Smooth muscle cell (in vitro differentiated cells): ENCODE results near the gene CHST3. TPM values are rescaled to one million over a fixed set of nuclear protein-coding genes. Genes with fewer than 3 reads are reported as not detected.

Experiments used
- DNase-seq: peaks from one replicate; lab custom pipeline; 2025; ENCODE audit not compliant: unreplicated experiment; lab: John Stamatoyannopoulos, UW
- H2AFZ ChIP-seq: fragments of 200-600 bp; sonication (generic); 2 replicates; pipeline ENCODE4 v1.6.0; 2016; ENCODE audit warnings: antibody characterized with exemption, low read depth, mild to moderate bottlenecking
- H3F3A ChIP-seq: fragments of 200-600 bp; sonication (generic); 2 replicates; pipeline ENCODE4 v1.6.0; 2017; ENCODE audit warnings: antibody characterized with exemption, low read depth
- H3K27ac ChIP-seq: fragments of 200-600 bp; sonication (generic); 2 replicates; pipeline ENCODE4 v1.5.1; 2016; ENCODE audit warnings: low read depth, mild to moderate bottlenecking
- H3K27me3 ChIP-seq: fragments of 200-600 bp; sonication (generic); 2 replicates; pipeline ENCODE4 v1.6.1; 2016; ENCODE audit warnings: low read depth, mild to moderate bottlenecking
- H3K36me3 ChIP-seq: fragments of 200-600 bp; sonication (generic); 2 replicates; pipeline ENCODE4 v1.5.1; 2016; ENCODE audit warnings: low read depth
- H3K4me1 ChIP-seq: fragments of 200-600 bp; sonication (generic); 2 replicates; pipeline ENCODE4 v1.5.1; 2016; ENCODE audit warnings: low read depth
- H3K4me2 ChIP-seq: fragments of 200-600 bp; sonication (generic); 2 replicates; pipeline ENCODE4 v1.6.0; 2016; ENCODE audit warnings: mild to moderate bottlenecking
- H3K4me3 ChIP-seq: fragments of 200-600 bp; sonication (generic); 2 replicates; pipeline ENCODE4 v1.5.1; 2016; ENCODE audit warnings: mild to moderate bottlenecking
- H3K79me2 ChIP-seq: fragments of 200-600 bp; sonication (generic); 2 replicates; pipeline ENCODE4 v1.6.0; 2016; ENCODE audit warnings: low read depth, mild to moderate bottlenecking
- H3K9ac ChIP-seq: fragments of 200-600 bp; sonication (generic); 2 replicates; pipeline ENCODE4 v1.6.0; 2016; ENCODE audit warnings: low read depth
- H3K9me3 ChIP-seq: fragments of 200-600 bp; sonication (generic); replicated peaks from 2 replicates; pipeline ENCODE4 v1.5.1; 2016; ENCODE audit warnings: low read depth
- H4K20me1 ChIP-seq: fragments of 200-600 bp; sonication (generic); 2 replicates; pipeline ENCODE4 v1.6.0; 2016; ENCODE audit warnings: low read depth
- WGBS: methylation state at CpG from one replicate; pipeline ENCODE4 v1.1.7; 2016; ENCODE audit warnings: low lambda C conversion rate; 5-methylcytosine and 5-hydroxymethylcytosine counted together
- polyA plus RNA-seq: library from polyadenylated mRNA; unstranded; fragments of >200 nt; fragmentation: Nextera tagmentation; extraction: Ambion mirVana; gene quantifications from 2 replicates; pipeline ENCODE4 v1.2.1, GENCODE V29; 2016
- total RNA-seq: library from RNA; depleted of rRNA; stranded (reverse); fragments of >200 nt; gene quantifications from 2 replicates; pipeline ENCODE4 v1.2.3, GENCODE V29; 2014
- TF ChIP-seq, protein P1 (sequence below): fragments of 200-600 bp; sonication (generic); IDR thresholded peaks from 2 replicates; pipeline ENCODE4 v1.5.1; 2017; ENCODE audit warnings: borderline replicate concordance, mild to moderate bottlenecking, antibody characterized with exemption; ENCODE audit not compliant: insufficient read depth, poor library complexity, severe bottlenecking

Gene CHST3
- total and polyA plus RNA-seq, 2 experiments from 2014 or later: 7.0 to 10.6 TPM

GRCh38 chr10:71980181-71981014, 16.2 kb downstream of the CHST3 start:
- H3K36me3 ChIP-seq: no peaks in the 10 kb centered on the region
- TF ChIP-seq, protein P1, sequence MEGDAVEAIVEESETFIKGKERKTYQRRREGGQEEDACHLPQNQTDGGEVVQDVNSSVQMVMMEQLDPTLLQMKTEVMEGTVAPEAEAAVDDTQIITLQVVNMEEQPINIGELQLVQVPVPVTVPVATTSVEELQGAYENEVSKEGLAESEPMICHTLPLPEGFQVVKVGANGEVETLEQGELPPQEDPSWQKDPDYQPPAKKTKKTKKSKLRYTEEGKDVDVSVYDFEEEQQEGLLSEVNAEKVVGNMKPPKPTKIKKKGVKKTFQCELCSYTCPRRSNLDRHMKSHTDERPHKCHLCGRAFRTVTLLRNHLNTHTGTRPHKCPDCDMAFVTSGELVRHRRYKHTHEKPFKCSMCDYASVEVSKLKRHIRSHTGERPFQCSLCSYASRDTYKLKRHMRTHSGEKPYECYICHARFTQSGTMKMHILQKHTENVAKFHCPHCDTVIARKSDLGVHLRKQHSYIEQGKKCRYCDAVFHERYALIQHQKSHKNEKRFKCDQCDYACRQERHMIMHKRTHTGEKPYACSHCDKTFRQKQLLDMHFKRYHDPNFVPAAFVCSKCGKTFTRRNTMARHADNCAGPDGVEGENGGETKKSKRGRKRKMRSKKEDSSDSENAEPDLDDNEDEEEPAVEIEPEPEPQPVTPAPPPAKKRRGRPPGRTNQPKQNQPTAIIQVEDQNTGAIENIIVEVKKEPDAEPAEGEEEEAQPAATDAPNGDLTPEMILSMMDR: no peak
- peak overlapping the region; percentile 37 for H3K27ac ChIP-seq
- H3K4me2 ChIP-seq: peak overlapping the region; percentile 3
- DNase-seq: no peak
- H4K20me1 ChIP-seq: peaks cover 58% of the 10 kb centered on the region
- 47% methylated on average over 10 of the region's 10 CpGs for WGBS
- peaks cover 44% of the 10 kb centered on the region for H3K79me2 ChIP-seq
- no peaks in the 10 kb centered on the region for H3K9me3 ChIP-seq
- no peak overlapping the region for H2AFZ ChIP-seq
- H3K4me3 ChIP-seq: no peak overlapping the region
- H3F3A ChIP-seq: peaks cover 17% of the 10 kb centered on the region
- no peak overlapping the region for H3K9ac ChIP-seq
- peaks cover 39% of the 10 kb centered on the region for H3K4me1 ChIP-seq
- no peaks in the 10 kb centered on the region for H3K27me3 ChIP-seq

- H3K4me3 ChIP-seq: no peak overlapping the region
- H2AFZ ChIP-seq: no peak overlapping the region
- H3K9me3 ChIP-seq: no peaks in the 10 kb centered on the region
- H3K27ac ChIP-seq: peak overlapping the region; percentile 30
- peaks cover 45% of the 10 kb centered on the region for H3K79me2 ChIP-seq
- peaks cover 37% of the 10 kb centered on the region for H3K4me1 ChIP-seq
- 74% methylated on average over 14 of the region's 14 CpGs for WGBS
- H4K20me1 ChIP-seq: peaks cover 61% of the 10 kb centered on the region
- DNase-seq: no peak
- no peak overlapping the region for H3K9ac ChIP-seq
- no peaks in the 10 kb centered on the region for H3K27me3 ChIP-seq
- TF ChIP-seq, protein P1: no peak
- no peaks in the 10 kb centered on the region for H3K36me3 ChIP-seq
- H3F3A ChIP-seq: peaks cover 9% of the 10 kb centered on the region
- peak overlapping the region; percentile 3 for H3K4me2 ChIP-seq
Measured at GRCh38 chr10:71981015-71981875, 17.1 kb downstream of the CHST3 start.

DNA sequence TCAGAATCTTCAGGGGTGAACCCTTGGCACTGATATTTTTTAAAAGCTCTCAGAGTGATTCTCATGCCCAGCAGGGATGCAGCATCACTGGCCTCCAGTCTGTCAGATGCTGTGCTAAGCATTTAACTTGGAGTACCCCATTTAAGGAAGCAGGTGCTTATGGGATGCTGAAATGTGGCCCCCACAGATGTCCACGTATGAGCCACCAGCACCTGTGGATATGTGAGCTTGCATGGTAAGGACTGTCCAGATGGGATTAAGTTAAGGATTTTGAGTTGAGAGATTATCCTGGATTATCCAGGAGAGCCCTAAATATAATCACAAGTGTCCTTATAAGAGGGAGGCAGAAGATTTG, 17.7 kb downstream of the CHST3 start:
- Histone ChIP-seq H3K79me2 (peaks cover 47% of the 10 kb centered on the region), H4K20me1 (peaks cover 64% of the 10 kb centered on the region), H2AFZ (no peak overlapping the region), H3K4me2 (no peak overlapping the region), H3K4me3 (no peak overlapping the region), H3K4me1 (peaks cover 31% of the 10 kb centered on the region), H3K27ac (no peak overlapping the region), H3K36me3 (no peaks in the 10 kb centered on the region), H3K27me3 (no peaks in the 10 kb centered on the region), H3K9me3 (no peaks in the 10 kb centered on the region), H3K9ac (no peak overlapping the region), H3F3A (peaks cover 9% of the 10 kb centered on the region)
- TF ChIP-seq, protein P1: no peak
- 79% methylated on average over 1 of the region's 1 CpG for WGBS
- DNase-seq: no peak
